ENCODE data around the gene LPAR6.
"Not testable (repeated sequence)": the region's sequence is repeated elsewhere in the genome, so short reads cannot be mapped to it uniquely, and the experiment has no call there.

The LPAR6 gene

GRCh38 chr13:48431431-48431830, 18.5 kb upstream of the LPAR6 start:
- TF ChIP-seq POLR2A (IDR thresholded peaks at IDR 0.05; ENCODE audit: low read length) (no peak), GATA1 (IDR thresholded peaks at IDR 0.05; ENCODE audit: low read depth, low read length) (no peak)
- DNase-seq: no peak

GRCh38 chr13:48429886-48430285, 17.0 kb upstream of the LPAR6 start:
- TF ChIP-seq POLR2A (IDR thresholded peaks at IDR 0.05; ENCODE audit: low read length): no peak
- TF ChIP-seq GATA1 (IDR thresholded peaks at IDR 0.05; ENCODE audit: low read depth, low read length): no peak
- no peak for DNase-seq

GRCh38 chr13:48429036-48429435, 16.1 kb upstream of the LPAR6 start:
- TF ChIP-seq POLR2A (IDR thresholded peaks at IDR 0.05; ENCODE audit: low read length): no peak
- TF ChIP-seq GATA1 (IDR thresholded peaks at IDR 0.05; ENCODE audit: low read depth, low read length): no peak
- DNase-seq: no peak

GRCh38 chr13:48426755-48427298, 13.9 kb upstream of the LPAR6 start:
- not testable (repeated sequence) for DNase-seq

GRCh38 chr13:48426052-48426451, 13.1 kb upstream of the LPAR6 start:
- TF ChIP-seq POLR2A (IDR thresholded peaks at IDR 0.05; ENCODE audit: low read length) (no peak), GATA1 (IDR thresholded peaks at IDR 0.05; ENCODE audit: low read depth, low read length) (no peak)

GRCh38 chr13:48424212-48424611, 11.3 kb upstream of the LPAR6 start:
- no peak for TF ChIP-seq GATA1 (IDR thresholded peaks at IDR 0.05; ENCODE audit: low read depth, low read length)
- no peak for TF ChIP-seq POLR2A (IDR thresholded peaks at IDR 0.05; ENCODE audit: low read length)
- DNase-seq: no peak

More at GRCh38 chr13:48426052-48426451, 13.1 kb upstream of the LPAR6 start:
- DNase-seq: no peak

- DNase-seq: not testable (repeated sequence)
Measured at GRCh38 chr13:48422003-48422402, 9.1 kb upstream of the LPAR6 start.

- DNase-seq: no peak
- TF ChIP-seq GATA1 (IDR thresholded peaks at IDR 0.05; ENCODE audit: low read depth, low read length) (no peak), POLR2A (IDR thresholded peaks at IDR 0.05; ENCODE audit: low read length) (no peak)
Measured at GRCh38 chr13:48415516-48415915, 2.6 kb upstream of the LPAR6 start.

- no peak for TF ChIP-seq GATA1 (IDR thresholded peaks at IDR 0.05; ENCODE audit: low read depth, low read length)
- TF ChIP-seq POLR2A (IDR thresholded peaks at IDR 0.05; ENCODE audit: low read length): no peak
- DNase-seq: no peak
Measured at GRCh38 chr13:48414501-48414900, 1.6 kb upstream of the LPAR6 start.

GRCh38 chr13:48411841-48412531, 927 bp downstream of the LPAR6 start:
- no peak for DNase-seq
- TF ChIP-seq GATA1 (IDR thresholded peaks at IDR 0.05; ENCODE audit: low read depth, low read length) (no peak), POLR2A (IDR thresholded peaks at IDR 0.05; ENCODE audit: low read length) (no peak)

- TF ChIP-seq POLR2A (IDR thresholded peaks at IDR 0.05; ENCODE audit: low read length) (no peak), GATA1 (IDR thresholded peaks at IDR 0.05; ENCODE audit: low read depth, low read length) (no peak)
- no peak for DNase-seq
Measured at GRCh38 chr13:48411147-48411794, 1.6 kb downstream of the LPAR6 start.

- no peak for TF ChIP-seq POLR2A (IDR thresholded peaks at IDR 0.05; ENCODE audit: low read length)
- no peak for TF ChIP-seq GATA1 (IDR thresholded peaks at IDR 0.05; ENCODE audit: low read depth, low read length)
Measured at GRCh38 chr13:48410199-48410598, 2.7 kb downstream of the LPAR6 start.

GRCh38 chr13:48405875-48406274, 7.0 kb downstream of the LPAR6 start:
- TF ChIP-seq POLR2A (IDR thresholded peaks at IDR 0.05; ENCODE audit: low read length) (no peak), GATA1 (IDR thresholded peaks at IDR 0.05; ENCODE audit: low read depth, low read length) (no peak)
- DNase-seq: no peak

More at GRCh38 chr13:48410199-48410598, 2.7 kb downstream of the LPAR6 start:
- no peak for DNase-seq

- DNase-seq: no peak
- TF ChIP-seq POLR2A (IDR thresholded peaks at IDR 0.05; ENCODE audit: low read length) (no peak), GATA1 (IDR thresholded peaks at IDR 0.05; ENCODE audit: low read depth, low read length) (no peak)
Measured at GRCh38 chr13:48404952-48405351, 8.0 kb downstream of the LPAR6 start.

- TF ChIP-seq POLR2A (IDR thresholded peaks at IDR 0.05; ENCODE audit: low read length) (no peak), GATA1 (IDR thresholded peaks at IDR 0.05; ENCODE audit: low read depth, low read length) (no peak)
- DNase-seq: no peak
Measured at GRCh38 chr13:48403913-48404312, 9.0 kb downstream of the LPAR6 start.
